Right lobe of liver (tissue), 4 donors: ENCODE measurements around the gene AJAP1.

Experiments
- POLR2A ChIP-seq: fragments of 450-650 bp; IDR thresholded peaks from one replicate; pipeline ENCODE4 v1.6.1; 2017; ENCODE audit warnings: antibody characterized with exemption, mild to moderate bottlenecking
- TF ChIP-seq, protein P1 (sequence below), 4 donors: fragments of 200-600 bp in 3 of 4; fragments of 450-650 bp in 1 of 4; IDR thresholded peaks; one replicate each; pipeline versions ENCODE4 v1.5.1 to v1.8.0; 2016 to 2022; ENCODE audit warnings: antibody characterized with exemption in 4 of 4, mild to moderate bottlenecking in 2 of 4
- donor health status: DM: no; HTN: no; CAD: no.
- donor health status: DM: no; HTN: no; CAD: no.
- donor health status: DM: no; HTN: yes; CAD: no.

- TF ChIP-seq, protein P1, sequence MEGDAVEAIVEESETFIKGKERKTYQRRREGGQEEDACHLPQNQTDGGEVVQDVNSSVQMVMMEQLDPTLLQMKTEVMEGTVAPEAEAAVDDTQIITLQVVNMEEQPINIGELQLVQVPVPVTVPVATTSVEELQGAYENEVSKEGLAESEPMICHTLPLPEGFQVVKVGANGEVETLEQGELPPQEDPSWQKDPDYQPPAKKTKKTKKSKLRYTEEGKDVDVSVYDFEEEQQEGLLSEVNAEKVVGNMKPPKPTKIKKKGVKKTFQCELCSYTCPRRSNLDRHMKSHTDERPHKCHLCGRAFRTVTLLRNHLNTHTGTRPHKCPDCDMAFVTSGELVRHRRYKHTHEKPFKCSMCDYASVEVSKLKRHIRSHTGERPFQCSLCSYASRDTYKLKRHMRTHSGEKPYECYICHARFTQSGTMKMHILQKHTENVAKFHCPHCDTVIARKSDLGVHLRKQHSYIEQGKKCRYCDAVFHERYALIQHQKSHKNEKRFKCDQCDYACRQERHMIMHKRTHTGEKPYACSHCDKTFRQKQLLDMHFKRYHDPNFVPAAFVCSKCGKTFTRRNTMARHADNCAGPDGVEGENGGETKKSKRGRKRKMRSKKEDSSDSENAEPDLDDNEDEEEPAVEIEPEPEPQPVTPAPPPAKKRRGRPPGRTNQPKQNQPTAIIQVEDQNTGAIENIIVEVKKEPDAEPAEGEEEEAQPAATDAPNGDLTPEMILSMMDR (IDR thresholded peaks at IDR 0.05), result no peak
- TF ChIP-seq POLR2A, result no peak
Measured at GRCh38 chr1:4837752-4838151, 183.3 kb downstream of the AJAP1 start.
